HCT116 (cell line): ENCODE measurements around the gene GTF3C1. TPM values are rescaled to one million over a fixed set of nuclear protein-coding genes. Genes with fewer than 3 reads are reported as not detected.

Experiments used
- ATAC-seq: fragments of 200-7000 bp; cut with Tn5 transposase; 2 replicates; pipeline ENCODE4 v1.9.1; 2020; ENCODE audit warnings: mild to moderate bottlenecking, moderate library complexity
- BruUV-seq: library from RNA; stranded (reverse); fragments of 400-500 nt; replicated peaks from 2 replicates; lab custom pipeline; 2021; lab: Mats Ljungman, UMichigan
- CTCF ChIA-PET: fragments of 300-600 bp; sonication (Branson Sonifier 250); formaldehyde crosslinking; loops from one replicate; lab custom pipeline; 2021; ENCODE audit warnings: antibody characterized with exemption; lab: Charles Lee
- POLR2A ChIA-PET: fragments of 300-600, 350-600 bp; sonication (Branson Sonifier 250); formaldehyde crosslinking; loops from one replicate; lab custom pipeline; 2021; ENCODE audit warnings: antibody characterized with exemption; lab: Charles Lee
- RAD21 ChIA-PET, 2 experiments: fragments of 300-600 bp; sonication (Branson Sonifier 250); formaldehyde crosslinking; loops; one replicate each; lab custom pipeline; 2023; ENCODE audit warnings: low total read pairs in 2 of 2; ENCODE audit not compliant: uncharacterized antibody in 2 of 2, unreplicated experiment in 2 of 2, low non-redundant PET in 1 of 2; lab: Charles Lee
- DNase-seq: peaks from one replicate; pipeline ENCODE4 v3.0.0-alpha.2; 2010; ENCODE audit warnings: low read depth, low spot score
- H2AFZ ChIP-seq: fragments of 200-600 bp; shearing (Covaris generic), sonication (generic); 2 replicates; pipeline ENCODE4 v1.6.1; 2017; ENCODE audit warnings: low read depth, mixed run types, mixed read lengths, antibody characterized with exemption, low read length; ENCODE audit not compliant: poor library complexity, severe bottlenecking
- H3K27ac ChIP-seq: 2 replicates; pipeline ENCODE4 v1.5.1; 2012; ENCODE audit warnings: low read depth, low read length
- H3K27me3 ChIP-seq: fragments of 200-600 bp; sonication (generic); 2 replicates; pipeline ENCODE4 v1.6.1; 2016; ENCODE audit warnings: mixed run types, low read length, mixed read lengths; ENCODE audit not compliant: insufficient read depth
- H3K36me3 ChIP-seq, 2 experiments: fragments of 200-500 bp in 1 of 2; fragments of 200-600 bp in 1 of 2; sonication (Bioruptor generic) in 1 of 2; sonication (generic) in 1 of 2; 2 replicates each; pipeline versions ENCODE4 v1.5.1 to v1.6.1; 2014 to 2016; ENCODE audit warnings: low read length in 2 of 2, inconsistent platforms in 1 of 2, mixed read lengths in 1 of 2, mixed run types in 1 of 2; ENCODE audit not compliant: insufficient read depth in 2 of 2, control insufficient read depth in 1 of 2
- H3K4me1 ChIP-seq, 2 experiments: fragments of 200-600 bp in 1 of 2; sonication (generic) in 1 of 2; 2 replicates each; pipeline versions ENCODE4 v1.5.1 to v1.6.1; 2012 to 2017; ENCODE audit warnings: low read length in 2 of 2, inconsistent platforms in 1 of 2, mild to moderate bottlenecking in 1 of 2, mixed read lengths in 1 of 2, mixed run types in 1 of 2, moderate library complexity in 1 of 2; ENCODE audit not compliant: insufficient read depth in 2 of 2, control insufficient read depth in 1 of 2
- H3K4me2 ChIP-seq: fragments of 200-600 bp; sonication (generic); 2 replicates; pipeline ENCODE4 v1.6.1; 2017; ENCODE audit warnings: mixed run types, low read length, mixed read lengths
- H3K4me3 ChIP-seq, 2 experiments: fragments of 200-600 bp in 1 of 2; sonication (generic) in 1 of 2; replicated peaks in 1 of 2; 2 replicates each; pipeline ENCODE4 v1.5.1; 2011 to 2016; ENCODE audit warnings: low read length in 2 of 2, control low read depth in 1 of 2, low read depth in 1 of 2, mild to moderate bottlenecking in 1 of 2, mixed read lengths in 1 of 2, mixed run types in 1 of 2
- H3K79me2 ChIP-seq: fragments of 200-600 bp; sonication (generic); 2 replicates; pipeline ENCODE4 v1.6.1; 2017; ENCODE audit warnings: mild to moderate bottlenecking, mixed run types, low read length, moderate library complexity, mixed read lengths; ENCODE audit not compliant: insufficient read depth
- H3K9ac ChIP-seq: fragments of 200-600 bp; sonication (generic); 2 replicates; pipeline ENCODE4 v1.6.1; 2016; ENCODE audit warnings: low read length, mixed read lengths
- H3K9me2 ChIP-seq: fragments of 200-600 bp; sonication (generic), shearing (Covaris generic); 2 replicates; pipeline ENCODE4 v1.6.1; 2017; ENCODE audit warnings: mixed run types, mild to moderate bottlenecking, moderate library complexity; ENCODE audit not compliant: insufficient read depth
- H3K9me3 ChIP-seq, 2 experiments: fragments of 200-500 bp in 1 of 2; fragments of 200-600 bp in 1 of 2; sonication (Bioruptor generic) in 1 of 2; sonication (generic) in 1 of 2; 2 replicates each; pipeline ENCODE4 v1.6.1; 2014 to 2017; ENCODE audit warnings: low read length in 2 of 2, mixed read lengths in 2 of 2, inconsistent platforms in 1 of 2, low read depth in 1 of 2, mild to moderate bottlenecking in 1 of 2, mixed run types in 1 of 2, moderate library complexity in 1 of 2; ENCODE audit not compliant: control insufficient read depth in 1 of 2, insufficient read depth in 1 of 2
- H4K20me1 ChIP-seq: fragments of 200-600 bp; sonication (generic), shearing (Covaris generic); 2 replicates; pipeline ENCODE4 v1.6.1; 2017; ENCODE audit warnings: mixed run types, mild to moderate bottlenecking, moderate library complexity; ENCODE audit not compliant: insufficient read depth
- CEBPB ChIP-seq: IDR thresholded peaks from 2 replicates; pipeline ENCODE4 v1.6.1; 2012; ENCODE audit warnings: low read depth
- CTCF ChIP-seq, 3 experiments: fragments of 200-600 bp in 1 of 3; sonication (generic) in 1 of 3; IDR thresholded peaks in 2 of 3; conservative IDR thresholded peaks in 1 of 3; 2 replicates each; pipeline ENCODE4 v1.5.1; 2012 to 2017; ENCODE audit warnings: low read depth in 2 of 3, low read length in 2 of 3, antibody characterized with exemption in 1 of 3, borderline replicate concordance in 1 of 3, control low read depth in 1 of 3, mild to moderate bottlenecking in 1 of 3, mixed read lengths in 1 of 3, mixed run types in 1 of 3, moderate library complexity in 1 of 3; ENCODE audit not compliant: insufficient read depth in 1 of 3
- EGR1 ChIP-seq: IDR thresholded peaks from 2 replicates; pipeline ENCODE4 v1.6.1; 2012; ENCODE audit warnings: low read depth
- EZH2 ChIP-seq: fragments of 200-600 bp; sonication (generic); IDR thresholded peaks from 2 replicates; pipeline ENCODE4 v1.6.1; 2017; ENCODE audit warnings: antibody characterized with exemption, mixed run types
- MAX ChIP-seq: IDR thresholded peaks from 2 replicates; pipeline ENCODE4 v1.6.1; 2012
- POLR2AphosphoS5 ChIP-seq: IDR thresholded peaks from 2 replicates; pipeline ENCODE4 v1.6.1; 2011; ENCODE audit warnings: mild to moderate bottlenecking, low read depth, low read length, moderate library complexity
- REST ChIP-seq: IDR thresholded peaks from 2 replicates; pipeline ENCODE4 v1.6.1; 2012; ENCODE audit warnings: low read depth
- intact Hi-C: fragments of 100-400 bp; cut with micrococcal nuclease; formaldehyde crosslinking; loops from 2 replicates; pipeline ENCODE4 v1.10.0; 2022
- total RNA-seq: library from RNA; stranded (reverse); gene quantifications from one replicate; pipeline ENCODE4 v1.2.1, GENCODE V29; 2021; ENCODE audit not compliant: unreplicated experiment

Gene GTF3C1
- total RNA-seq, 1 experiment from 2014 or later: 97.5 TPM

- ChIA-PET POLR2A (no interaction called here), RAD21 (no interaction called here), CTCF (no interaction called here)
- BruUV-seq: no TSS peak
- no peak; the same call in 1 of the 2 replicates for ATAC-seq
- no peak overlapping the region for H3K27ac ChIP-seq
- no peaks in the 10 kb centered on the region for H3K27me3 ChIP-seq
- H3K9me3 ChIP-seq: peaks cover 0 to 15% of the 10 kb centered on the region in 2 experiments; a peak in 2 of 4 replicates
- no peaks in the 10 kb centered on the region for H4K20me1 ChIP-seq
- no peak overlapping the region for H3K4me2 ChIP-seq
- no peaks in the 10 kb centered on the region for H3K36me3 ChIP-seq
- TF ChIP-seq REST: no peak
- TF ChIP-seq CTCF (IDR thresholded peaks at IDR 0.05 in 2 of 3, conservative IDR thresholded peaks at IDR 0.05 in 1 of 3; ENCODE audit: borderline replicate concordance in 1 of 3, insufficient read depth in 1 of 3, low read depth in 2 of 3, low read length in 2 of 3): peak in 2 of 3 experiments; percentile 16 to 25; a peak in 3 of 6 replicates
- TF ChIP-seq EZH2: no peak
- TF ChIP-seq POLR2AphosphoS5: no peak
- no peak for TF ChIP-seq EGR1
- TF ChIP-seq CEBPB: no peak
- no peak for TF ChIP-seq MAX
- H3K79me2 ChIP-seq: no peaks in the 10 kb centered on the region
- intact Hi-C loops: no loop called here
- no peak overlapping the region for H3K9ac ChIP-seq
- no peak overlapping the region for H3K4me3 ChIP-seq
- no peak overlapping the region for H2AFZ ChIP-seq
- H3K9me2 ChIP-seq: no peaks in the 10 kb centered on the region
- DNase-seq: no peak
- no peaks in the 10 kb centered on the region for H3K4me1 ChIP-seq
These were observed 104.1 kb downstream of the GTF3C1 start for GRCh38 chr16:27445502-27446175.
